B cell (primary cell): ENCODE measurements around the gene CHD2. TPM values are rescaled to one million over a fixed set of nuclear protein-coding genes. Genes with fewer than 3 reads are reported as not detected.

ENCODE experiments used
- ATAC-seq: fragments of 200-7000 bp; cut with Tn5 transposase; one replicate; pipeline ENCODE4 v1.10.0; 2021; ENCODE audit warnings: low read depth, mild to moderate bottlenecking, moderate number of reproducible peaks, moderate library complexity
- CTCF ChIA-PET: fragments of 350-600 bp; sonication (Branson Sonifier 250); formaldehyde crosslinking; loops from one replicate; lab custom pipeline; 2021; ENCODE audit warnings: antibody characterized with exemption, inconsistent platforms; lab: Charles Lee
- POLR2A ChIA-PET: fragments of 350-600 bp; sonication (Branson Sonifier 250); formaldehyde crosslinking; loops from one replicate; lab custom pipeline; 2021; ENCODE audit warnings: antibody characterized with exemption; lab: Charles Lee
- DNase-seq: peaks from one replicate; pipeline ENCODE4 v3.0.0; 2013
- H2AFZ ChIP-seq: 2 replicates; pipeline ENCODE4 v1.6.1; 2012; ENCODE audit warnings: mild to moderate bottlenecking, low read depth, low read length; ENCODE audit not compliant: insufficient read depth, poor library complexity, severe bottlenecking
- H3K27ac ChIP-seq, 2 donors: 1 replicate in 1 of 2; 2 replicates in 1 of 2; pipeline ENCODE4 v1.5.1; 2012 to 2013; ENCODE audit warnings: low read length in 2 of 2, mild to moderate bottlenecking in 2 of 2, moderate library complexity in 1 of 2
- H3K27me3 ChIP-seq, 4 experiments: fragments of 200-600 bp in 1 of 4; sonication (generic) in 1 of 4; replicated peaks in 1 of 4; 1 replicate in 2 of 4; 2 replicates in 2 of 4; pipeline versions ENCODE4 v1.6.1 to v1.7.0; 2013 to 2016; ENCODE audit warnings: low read length in 3 of 4, mild to moderate bottlenecking in 2 of 4, mixed read lengths in 1 of 4, moderate library complexity in 1 of 4; ENCODE audit not compliant: insufficient read depth in 4 of 4, control insufficient read depth in 3 of 4; ENCODE audit errors: control extremely low read depth in 1 of 4
- H3K36me3 ChIP-seq, 2 experiments: replicated peaks in 1 of 2; 1 replicate in 1 of 2; 2 replicates in 1 of 2; pipeline versions ENCODE4 v1.6.1 to v1.7.1; 2013; ENCODE audit warnings: low read length in 1 of 2; ENCODE audit not compliant: insufficient read depth in 2 of 2, control insufficient read depth in 1 of 2; ENCODE audit errors: control extremely low read depth in 1 of 2, extremely low read depth in 1 of 2
- H3K4me1 ChIP-seq, 2 donors: fragments of 200-600 bp in 1 of 2; sonication (generic) in 1 of 2; 1 replicate in 1 of 2; 2 replicates in 1 of 2; pipeline versions ENCODE4 v1.5.1 to v1.6.1; 2013 to 2017; ENCODE audit warnings: low read length in 2 of 2; ENCODE audit not compliant: control insufficient read depth in 2 of 2, insufficient read depth in 2 of 2
- H3K4me2 ChIP-seq: replicated peaks from 2 replicates; pipeline ENCODE3; 2012; ENCODE audit warnings: mild to moderate bottlenecking, low read depth, low read length; ENCODE audit not compliant: poor library complexity, severe bottlenecking
- H3K4me3 ChIP-seq, 5 experiments: fragments of 200-600 bp in 1 of 5; sonication (generic) in 1 of 5; 1 replicate in 3 of 5; 2 replicates in 2 of 5; pipeline versions ENCODE4 v1.5.1 to v1.7.0; 2011 to 2016; ENCODE audit warnings: low read length in 4 of 5, mild to moderate bottlenecking in 4 of 5, low read depth in 2 of 5, control low read depth in 1 of 5, moderate library complexity in 1 of 5; ENCODE audit not compliant: insufficient read depth in 1 of 5; ENCODE audit errors: control extremely low read depth in 1 of 5, extremely low read depth in 1 of 5
- H3K79me2 ChIP-seq: fragments of 200-600 bp; sonication (generic); one replicate; pipeline ENCODE4 v1.6.0; 2016; ENCODE audit warnings: low read length; ENCODE audit not compliant: control insufficient read depth, insufficient read depth
- H3K9ac ChIP-seq: fragments of 200-600 bp; sonication (generic); 2 replicates; pipeline ENCODE4 v1.6.1; 2017; ENCODE audit warnings: mild to moderate bottlenecking, low read length, moderate library complexity
- H3K9me3 ChIP-seq, 3 donors: one replicate each; pipeline versions ENCODE4 v1.6.1 to v1.7.1; 2013; ENCODE audit warnings: low read length in 2 of 3; ENCODE audit not compliant: control insufficient read depth in 2 of 3, insufficient read depth in 1 of 3; ENCODE audit errors: control extremely low read depth in 1 of 3
- H4K20me1 ChIP-seq: 2 replicates; pipeline ENCODE4 v1.6.0; 2012; ENCODE audit warnings: mild to moderate bottlenecking, low read length; ENCODE audit not compliant: insufficient read depth, control insufficient read depth, poor library complexity, severe bottlenecking
- H3K27ac Mint-ChIP-seq: one replicate; pipeline ENCODE4 v1.8.0; 2021; ENCODE audit warnings: mixed read lengths
- H3K27me3 Mint-ChIP-seq: one replicate; pipeline ENCODE4 v1.8.0; 2021; ENCODE audit warnings: mixed read lengths
- H3K4me1 Mint-ChIP-seq: one replicate; pipeline ENCODE4 v1.8.0; 2021; ENCODE audit warnings: mixed read lengths
- H3K4me3 Mint-ChIP-seq: one replicate; pipeline ENCODE4 v1.8.0; 2021; ENCODE audit warnings: mixed read lengths
- H3K9me3 Mint-ChIP-seq: one replicate; pipeline ENCODE4 v1.8.0; 2022; ENCODE audit warnings: mixed read lengths; ENCODE audit not compliant: insufficient read depth
- CTCF ChIP-seq: fragments of 200-600 bp; IDR thresholded peaks from one replicate; pipeline ENCODE4 v1.8.0; 2022; ENCODE audit warnings: antibody characterized with exemption, mild to moderate bottlenecking
- EZH2 ChIP-seq: IDR thresholded peaks from 2 replicates; pipeline ENCODE4 v1.6.1; 2012; ENCODE audit warnings: borderline replicate concordance, low read depth, mild to moderate bottlenecking, moderate library complexity, low read length; ENCODE audit not compliant: insufficient read depth, poor library complexity, severe bottlenecking
- WGBS: methylation state at CpG from one replicate; pipeline ENCODE4 v1.1.5; 2013; ENCODE audit warnings: missing lambda C conversion rate; ENCODE audit not compliant: insufficient coverage; 5-methylcytosine and 5-hydroxymethylcytosine counted together
- intact Hi-C: fragments of 100-400 bp; cut with micrococcal nuclease; formaldehyde crosslinking; loops from one replicate; pipeline ENCODE4 v1.10.0; 2022
- polyA plus RNA-seq: library from polyadenylated mRNA; depleted of rRNA; stranded (reverse); fragments of >200 nt; gene quantifications from 2 replicates; pipeline ENCODE4 v1.2.3, GENCODE V29; 2012
- total RNA-seq, 2 donors: library from RNA; stranded (reverse); fragments of 120-200 nt in 1 of 2; gene quantifications; 1 replicate in 1 of 2; 2 replicates in 1 of 2; pipeline versions ENCODE4 v1.2.3 to v1.2.4, GENCODE V29; 2013 to 2022

The CHD2 gene
- total and polyA plus RNA-seq, 2 donors (not counting 1 experiment from before 2014, with no cell fraction given): 86.9 to 353 TPM

- intact Hi-C loops: no loop called here
- Histone ChIP-seq H3K36me3 (peaks cover 43 to 96% of the 10 kb centered on the region in 2 experiments), H4K20me1 (no peaks in the 10 kb centered on the region), H3K27ac (no peak overlapping the region), H3K9me3 (peaks cover 18 to 25% (median 23%) of the 10 kb centered on the region in 3 donors), H2AFZ (no peak overlapping the region), H3K4me3 (no peak overlapping the region), H3K27me3 (no peaks in the 10 kb centered on the region), H3K9ac (no peak overlapping the region), H3K79me2 (peaks cover 35% of the 10 kb centered on the region), H3K4me2 (no peak overlapping the region), H3K4me1 (no peaks in the 10 kb centered on the region)
- POLR2A ChIA-PET: no interaction called here
- Mint-ChIP-seq H3K9me3 (peaks cover 18% of the 10 kb centered on the region), H3K27ac (peak overlapping the region; percentile 56), H3K4me3 (no peak overlapping the region), H3K27me3 (no peaks in the 10 kb centered on the region), H3K4me1 (no peaks in the 10 kb centered on the region)
- CTCF ChIA-PET: interaction anchor here (1.1 kb wide), 1 partner anchor 30 kb away, joined by 3 read pairs; no protein-coding TSS in a partner anchor
- TF ChIP-seq CTCF: no peak
- no peak for TF ChIP-seq EZH2
- ATAC-seq: no peak
- WGBS: 100% methylated on average over 4 of the region's 5 CpGs
- no peak for DNase-seq
Measured at GRCh38 chr15:92947071-92947730, 47.1 kb downstream of the CHD2 start.

GRCh38 chr15:92949604-92950249 lies 49.6 kb downstream of the CHD2 start:
- Histone ChIP-seq H3K27ac (no peak overlapping the region), H3K4me3 (no peak overlapping the region), H3K79me2 (peaks cover 45% of the 10 kb centered on the region), H3K9ac (no peak overlapping the region), H2AFZ (no peak overlapping the region), H3K36me3 (peaks cover 39 to 96% of the 10 kb centered on the region in 2 experiments), H4K20me1 (no peaks in the 10 kb centered on the region), H3K4me1 (no peaks in the 10 kb centered on the region), H3K4me2 (no peak overlapping the region), H3K9me3 (peaks cover 18 to 25% (median 23%) of the 10 kb centered on the region in 3 donors), H3K27me3 (no peaks in the 10 kb centered on the region)
- WGBS: 97% methylated on average over 3 of the region's 10 CpGs
- ATAC-seq (no peak), DNase-seq (no peak)
- CTCF ChIA-PET: interaction anchor here (2.0 kb wide), 1 partner anchor 152 kb away, joined by 4 read pairs; no protein-coding TSS in a partner anchor
- Mint-ChIP-seq H3K27ac (no peak overlapping the region), H3K9me3 (peaks cover 18% of the 10 kb centered on the region), H3K4me1 (no peaks in the 10 kb centered on the region), H3K27me3 (no peaks in the 10 kb centered on the region), H3K4me3 (no peak overlapping the region)
- POLR2A ChIA-PET: no interaction called here
- TF ChIP-seq CTCF (no peak), EZH2 (no peak)
- intact Hi-C loops: loop anchor here (5.0 kb wide), 1 partner anchor 38 kb away; no protein-coding TSS in a partner anchor
